NT2/D1 (cell line): ENCODE measurements around the gene EEF1AKMT1.
"Not testable (repeated sequence)": the region's sequence is repeated elsewhere in the genome, so short reads cannot be mapped to it uniquely, and the experiment has no call there.

ENCODE experiments used
- DNase-seq: peaks from one replicate; pipeline ENCODE4 v3.0.0-alpha.2; 2011; ENCODE audit warnings: low read depth, low spot score
- H3K27me3 ChIP-seq: 2 replicates; pipeline ENCODE4 v1.6.0; 2011; ENCODE audit warnings: mild to moderate bottlenecking; ENCODE audit not compliant: insufficient read length, insufficient read depth
- H3K36me3 ChIP-seq: 2 replicates; pipeline ENCODE4 v1.6.1; 2011; ENCODE audit warnings: mild to moderate bottlenecking, low read length, mixed read lengths; ENCODE audit not compliant: insufficient read depth, insufficient read length
- H3K4me1 ChIP-seq: 2 replicates; pipeline ENCODE4 v1.5.1; 2011; ENCODE audit not compliant: insufficient read depth, insufficient read length
- H3K4me3 ChIP-seq: 2 replicates; pipeline ENCODE4 v1.5.1; 2011; ENCODE audit warnings: low read depth; ENCODE audit not compliant: insufficient read length
- H3K9ac ChIP-seq: 2 replicates; pipeline ENCODE4 v1.6.0; 2011; ENCODE audit warnings: low read depth; ENCODE audit not compliant: insufficient read length
- H3K9me3 ChIP-seq: 2 replicates; pipeline ENCODE4 v1.5.1; 2011; ENCODE audit warnings: mild to moderate bottlenecking, low read length; ENCODE audit not compliant: insufficient read depth
- SUZ12 ChIP-seq: IDR thresholded peaks from 2 replicates; pipeline ENCODE4 v1.6.1; 2011; ENCODE audit not compliant: insufficient read length, insufficient read depth; ENCODE audit errors: extremely low read depth
- YY1 ChIP-seq: IDR thresholded peaks from 2 replicates; pipeline ENCODE4 v1.6.1; 2011; ENCODE audit not compliant: insufficient read length, insufficient read depth
- ZNF274 ChIP-seq: IDR thresholded peaks from 2 replicates; pipeline ENCODE4 v1.6.1; 2011; ENCODE audit warnings: mild to moderate bottlenecking, low read depth, low read length

The EEF1AKMT1 gene

GRCh38 chr13:20749377-20749776 lies 24.4 kb downstream of the EEF1AKMT1 start:
- H3K27me3 ChIP-seq = no peaks in the 10 kb centered on the region
- peaks cover 24% of the 10 kb centered on the region for H3K9me3 ChIP-seq
- no peak overlapping the region for H3K9ac ChIP-seq
- no peaks in the 10 kb centered on the region for H3K36me3 ChIP-seq
- TF ChIP-seq YY1 (no peak), ZNF274 (no peak), SUZ12 (no peak)
- no peak overlapping the region for H3K4me3 ChIP-seq
- no peak for DNase-seq
- H3K4me1 ChIP-seq = no peaks in the 10 kb centered on the region

GRCh38 chr13:20743830-20744404 lies 29.8 kb downstream of the EEF1AKMT1 start:
- not testable (repeated sequence) for H3K9ac ChIP-seq, H3K4me3 ChIP-seq, H3K36me3 ChIP-seq, H3K4me1 ChIP-seq, DNase-seq, H3K27me3 ChIP-seq
- peaks cover 15% of the 10 kb centered on the region; the same call in 1 of the 2 replicates for H3K9me3 ChIP-seq

DNA sequence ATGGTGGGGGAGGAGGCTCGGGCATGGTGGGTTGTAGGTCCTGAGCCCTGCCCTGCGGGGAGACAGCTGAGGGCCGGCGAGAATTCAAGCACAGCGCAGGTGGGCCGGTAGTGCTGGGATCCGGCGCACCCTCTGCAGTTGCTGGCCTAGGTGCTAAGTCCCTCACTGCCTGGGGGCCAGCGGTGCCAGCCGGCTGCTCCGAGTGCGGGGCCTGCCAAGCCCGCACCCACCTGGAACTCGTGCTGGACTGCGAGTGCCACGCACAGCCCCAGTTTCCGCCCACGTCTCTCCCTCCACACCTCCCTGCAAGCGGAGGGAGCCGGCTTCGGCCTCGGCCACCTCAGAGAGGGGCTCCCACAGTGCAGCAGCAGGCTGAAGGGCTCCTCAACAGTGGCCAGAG lies 33.7 kb downstream of the EEF1AKMT1 start:
- no peak for DNase-seq
- TF ChIP-seq YY1 (no peak), SUZ12 (no peak), ZNF274 (no peak)

GRCh38 chr13:20738616-20739015 lies 35.1 kb downstream of the EEF1AKMT1 start:
- no peak for TF ChIP-seq SUZ12
- TF ChIP-seq ZNF274 = no peak
- DNase-seq = no peak
- H3K4me3 ChIP-seq = no peak overlapping the region
- H3K27me3 ChIP-seq = no peaks in the 10 kb centered on the region
- no peaks in the 10 kb centered on the region for H3K36me3 ChIP-seq
- no peaks in the 10 kb centered on the region for H3K4me1 ChIP-seq
- H3K9ac ChIP-seq = no peak overlapping the region
- H3K9me3 ChIP-seq = peaks cover 15% of the 10 kb centered on the region; the same call in 1 of the 2 replicates

More for the DNA sequence above, 33.7 kb downstream of the EEF1AKMT1 start:
- Histone ChIP-seq H3K4me1 (no peaks in the 10 kb centered on the region), H3K36me3 (no peaks in the 10 kb centered on the region), H3K27me3 (no peaks in the 10 kb centered on the region), H3K9me3 (peaks cover 15% of the 10 kb centered on the region; the same call in 1 of the 2 replicates), H3K9ac (no peak overlapping the region), H3K4me3 (no peak overlapping the region)

GRCh38 chr13:20729633-20730585 lies 43.9 kb downstream of the EEF1AKMT1 start:
- H3K36me3 ChIP-seq = peaks cover 3% of the 10 kb centered on the region
- no peaks in the 10 kb centered on the region for H3K27me3 ChIP-seq
- TF ChIP-seq SUZ12 (no peak), YY1 (no peak), ZNF274 (no peak)
- H3K9ac ChIP-seq = no peak overlapping the region
- no peaks in the 10 kb centered on the region for H3K4me1 ChIP-seq
- H3K4me3 ChIP-seq = no peak overlapping the region
- no peak for DNase-seq
- no peaks in the 10 kb centered on the region for H3K9me3 ChIP-seq

DNA sequence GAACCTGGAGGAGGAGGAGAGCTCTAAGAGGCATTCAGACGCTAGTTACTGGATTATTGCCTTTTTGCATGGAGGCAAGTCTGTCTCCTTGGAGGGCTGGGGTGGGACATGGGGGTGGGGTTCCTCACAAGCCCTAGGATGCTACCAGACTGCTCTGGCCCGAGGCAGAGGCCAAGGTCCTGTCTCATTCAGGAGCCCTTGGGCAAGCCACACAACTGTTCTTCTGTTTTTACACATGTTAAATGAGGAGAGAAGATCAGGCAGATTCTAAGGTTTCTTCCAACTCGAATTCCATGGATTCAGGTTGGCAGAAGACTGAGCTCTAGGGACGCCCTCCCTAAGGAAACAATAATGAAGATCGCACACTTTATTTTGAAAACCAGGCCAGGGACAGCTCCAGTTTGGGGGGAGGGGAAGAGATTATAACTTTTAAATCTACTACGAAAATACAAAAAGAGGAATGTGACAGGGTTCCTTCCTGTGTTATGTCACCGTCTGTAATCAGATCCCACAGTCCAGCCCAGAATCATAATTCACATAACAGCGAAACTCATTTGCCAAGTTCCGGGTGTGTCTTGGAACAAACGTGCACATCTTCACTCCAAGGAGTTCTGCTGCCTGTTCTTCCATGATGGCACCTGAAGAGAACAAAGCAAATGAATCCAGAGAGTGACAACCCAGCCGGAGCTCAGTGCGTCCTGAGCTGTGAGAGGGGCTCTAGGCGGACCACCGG lies 45.0 kb downstream of the EEF1AKMT1 start:
- H3K9ac ChIP-seq = no peak overlapping the region
- H3K27me3 ChIP-seq = no peaks in the 10 kb centered on the region
- no peak for DNase-seq
- TF ChIP-seq YY1 (no peak), SUZ12 (no peak), ZNF274 (no peak)
- peaks cover 3% of the 10 kb centered on the region for H3K36me3 ChIP-seq
- H3K4me3 ChIP-seq = no peak overlapping the region
- H3K9me3 ChIP-seq = no peaks in the 10 kb centered on the region
- H3K4me1 ChIP-seq = no peaks in the 10 kb centered on the region

DNA sequence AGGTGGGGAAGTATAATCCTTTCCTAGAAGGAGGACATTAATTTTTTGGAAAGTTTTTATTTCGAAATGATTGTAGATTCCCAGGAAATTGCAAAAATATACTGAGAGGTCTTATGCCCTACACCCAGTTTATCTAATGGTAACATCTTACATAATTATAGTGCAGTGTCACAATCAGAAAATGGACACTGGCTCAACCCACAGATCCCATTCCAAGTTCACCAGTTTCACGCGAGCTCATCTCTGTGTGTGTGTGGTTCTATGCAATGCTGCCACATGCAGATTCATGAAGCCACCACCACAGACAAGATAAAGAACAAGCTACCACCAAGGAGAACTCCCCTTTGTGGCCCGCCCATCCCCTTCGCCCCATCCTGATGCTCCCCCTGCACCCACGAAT lies 45.9 kb downstream of the EEF1AKMT1 start:
- no peaks in the 10 kb centered on the region for H3K9me3 ChIP-seq
- no peak overlapping the region for H3K9ac ChIP-seq
- DNase-seq = no peak
- H3K36me3 ChIP-seq = peaks cover 3% of the 10 kb centered on the region
- H3K27me3 ChIP-seq = no peaks in the 10 kb centered on the region
- H3K4me1 ChIP-seq = no peaks in the 10 kb centered on the region
- H3K4me3 ChIP-seq = no peak overlapping the region
- TF ChIP-seq YY1 (no peak), SUZ12 (no peak), ZNF274 (no peak)
